GM21367 (cell line): ENCODE results near the gene HDHD5.

ENCODE experiments used
- ATAC-seq: cut with Tn5 transposase; IDR thresholded peaks from one replicate; pipeline ENCODE4 v1.9.1; 2021; ENCODE audit not compliant: unreplicated experiment

The HDHD5 gene

GRCh38 chr22:17106785-17107546 lies 52.1 kb downstream of the HDHD5 start:
- ATAC-seq = no peak

GRCh38 chr22:17106161-17106784 lies 52.8 kb downstream of the HDHD5 start:
- no peak for ATAC-seq

GRCh38 chr22:17105143-17106129 lies 53.6 kb downstream of the HDHD5 start:
- ATAC-seq = no peak

GRCh38 chr22:17104336-17104935 lies 54.6 kb downstream of the HDHD5 start:
- no peak for ATAC-seq

GRCh38 chr22:17103351-17103750 lies 55.7 kb downstream of the HDHD5 start:
- ATAC-seq = no peak

- no peak for ATAC-seq
Measured at GRCh38 chr22:17102297-17102667, 56.8 kb downstream of the HDHD5 start.

GRCh38 chr22:17101475-17102296 lies 57.4 kb downstream of the HDHD5 start:
- ATAC-seq = no peak

- ATAC-seq = no peak
Measured at GRCh38 chr22:17100621-17101020, 58.5 kb downstream of the HDHD5 start.

- no peak for ATAC-seq
Measured at GRCh38 chr22:17098379-17098819, 60.7 kb downstream of the HDHD5 start.

- ATAC-seq = no peak
Measured at GRCh38 chr22:17097701-17098100, 61.4 kb downstream of the HDHD5 start.

- no peak for ATAC-seq
Measured at GRCh38 chr22:17097062-17097461, 62.0 kb downstream of the HDHD5 start.

GRCh38 chr22:17096071-17096470 lies 63.0 kb downstream of the HDHD5 start:
- no peak for ATAC-seq

GRCh38 chr22:17095538-17095937 lies 63.5 kb downstream of the HDHD5 start:
- no peak for ATAC-seq

GRCh38 chr22:17093081-17093480 lies 66.0 kb downstream of the HDHD5 start:
- no peak for ATAC-seq

GRCh38 chr22:17091851-17092250 lies 67.2 kb downstream of the HDHD5 start:
- no peak for ATAC-seq

GRCh38 chr22:17090550-17090949 lies 68.5 kb downstream of the HDHD5 start:
- no peak for ATAC-seq
